ENCODE measurements around the gene LMAN1. TPM values are rescaled to one million over a fixed set of nuclear protein-coding genes. Genes with fewer than 3 reads are reported as not detected.

LMAN1 gene
- total and polyA plus RNA-seq, 2 donors (not counting 3 experiments of a cell fraction or from before 2014, with no cell fraction given) = 43.8 to 92.5 TPM

DNA sequence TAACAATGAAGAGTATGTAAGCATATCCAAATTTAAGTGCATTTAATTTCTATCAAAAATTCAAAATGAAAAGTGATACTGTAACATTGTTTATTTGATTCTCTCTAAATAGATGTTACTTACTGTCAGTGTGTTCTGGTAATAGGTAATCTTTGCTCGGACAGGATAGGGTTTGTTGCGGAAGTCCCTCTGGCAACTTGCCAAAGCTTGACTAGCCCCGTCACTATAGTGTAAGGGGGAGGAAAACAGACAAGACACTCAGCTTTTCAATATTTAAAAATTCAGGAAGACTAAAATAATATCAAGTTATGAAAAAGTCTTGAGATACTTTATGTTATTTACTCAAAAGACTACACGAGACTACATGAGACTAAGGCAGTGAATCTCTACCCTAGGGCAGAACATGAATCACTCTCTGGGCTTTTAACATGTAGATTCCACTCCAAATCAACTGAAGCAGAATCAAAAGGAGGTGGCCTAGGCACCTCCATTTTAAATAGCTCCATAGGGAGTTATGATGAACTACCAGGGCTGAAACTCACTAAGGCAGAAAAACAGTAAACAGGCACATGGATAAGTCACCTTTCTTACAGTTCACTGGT, 5.9 kb downstream of the LMAN1 start:
- dilution Hi-C loops (cut with MboI; ENCODE audit: extremely low pct_ligation_motif_present, low sequenced_read_pairs) = no loop called here
- no TSS peak for BruUV-seq (replicated peaks)
- H3K4me3 ChIP-seq (replicated peaks in 1 of 3; ENCODE audit: insufficient read depth in 1 of 3, low read depth in 1 of 3, low read length in 3 of 3) = no peak overlapping the region

More for the DNA sequence above, 5.9 kb downstream of the LMAN1 start:
- ChIA-PET CTCF (interaction anchor here (1.2 kb wide), 1 partner anchor 470 kb away, joined by 5 read pairs; no protein-coding TSS in a partner anchor), POLR2A (no interaction called here)
- Histone ChIP-seq H2AFZ (ENCODE audit: low read depth, low read length) (no peak overlapping the region), H4K20me1 (replicated peaks; ENCODE audit: control insufficient read depth, extremely low read depth, insufficient read depth, low read length) (peaks cover 8% of the 10 kb centered on the region), H3K79me2 (ENCODE audit: control insufficient read depth, insufficient read depth, low read length) (peaks cover 30% of the 10 kb centered on the region), H3K4me1 (ENCODE audit: control insufficient read depth, extremely low read depth, insufficient read depth, low read length) (peaks cover 11% of the 10 kb centered on the region), H3K27me3 (ENCODE audit: control insufficient read depth in 2 of 2, insufficient read depth in 2 of 2, low read length in 2 of 2) (no peaks in the 10 kb centered on the region), H3K9me1 (replicated peaks; ENCODE audit: control insufficient read depth, extremely low read depth, insufficient read depth, low read length) (no peaks in the 10 kb centered on the region), H3K9me3 (replicated peaks; ENCODE audit: control insufficient read depth, insufficient read depth, low read length) (no peaks in the 10 kb centered on the region), H3K27ac (ENCODE audit: insufficient read depth, low read depth, low read length) (no peak overlapping the region), H3K9ac (replicated peaks; ENCODE audit: extremely low read depth, insufficient read depth, low read length) (no peak overlapping the region), H3K36me3 (ENCODE audit: control insufficient read depth in 2 of 2, extremely low read depth in 1 of 2, insufficient read depth in 2 of 2, low read length in 2 of 2) (peaks cover 16 to 32% of the 10 kb centered on the region in 2 experiments), H3K4me2 (ENCODE audit: insufficient read depth, low read length) (no peak overlapping the region)
- intact Hi-C loops (cut with micrococcal nuclease) = no loop called here
- DNase-seq (ENCODE audit: low read depth, low spot score) = no peak
- no peak for TF ChIP-seq JUN (IDR thresholded peaks at IDR 0.05; ENCODE audit: borderline replicate concordance, insufficient read depth, insufficient read length, low read depth)
- no peak for TF ChIP-seq POLR2AphosphoS5 (IDR thresholded peaks at IDR 0.05; ENCODE audit: insufficient read depth, low read depth, low read length)
- TF ChIP-seq FOS (IDR thresholded peaks at IDR 0.05; ENCODE audit: borderline replicate concordance, insufficient read depth, low read length) = no peak
- TF ChIP-seq MAX (IDR thresholded peaks at IDR 0.05; ENCODE audit: insufficient read depth, insufficient read length) = no peak
- no peak for TF ChIP-seq GATA2 (IDR thresholded peaks at IDR 0.05; ENCODE audit: insufficient read depth, insufficient read length, low read depth, low read length)
- TF ChIP-seq MYC (IDR thresholded peaks at IDR 0.05; ENCODE audit: low read depth, low read length) = no peak
- TF ChIP-seq, protein P1, sequence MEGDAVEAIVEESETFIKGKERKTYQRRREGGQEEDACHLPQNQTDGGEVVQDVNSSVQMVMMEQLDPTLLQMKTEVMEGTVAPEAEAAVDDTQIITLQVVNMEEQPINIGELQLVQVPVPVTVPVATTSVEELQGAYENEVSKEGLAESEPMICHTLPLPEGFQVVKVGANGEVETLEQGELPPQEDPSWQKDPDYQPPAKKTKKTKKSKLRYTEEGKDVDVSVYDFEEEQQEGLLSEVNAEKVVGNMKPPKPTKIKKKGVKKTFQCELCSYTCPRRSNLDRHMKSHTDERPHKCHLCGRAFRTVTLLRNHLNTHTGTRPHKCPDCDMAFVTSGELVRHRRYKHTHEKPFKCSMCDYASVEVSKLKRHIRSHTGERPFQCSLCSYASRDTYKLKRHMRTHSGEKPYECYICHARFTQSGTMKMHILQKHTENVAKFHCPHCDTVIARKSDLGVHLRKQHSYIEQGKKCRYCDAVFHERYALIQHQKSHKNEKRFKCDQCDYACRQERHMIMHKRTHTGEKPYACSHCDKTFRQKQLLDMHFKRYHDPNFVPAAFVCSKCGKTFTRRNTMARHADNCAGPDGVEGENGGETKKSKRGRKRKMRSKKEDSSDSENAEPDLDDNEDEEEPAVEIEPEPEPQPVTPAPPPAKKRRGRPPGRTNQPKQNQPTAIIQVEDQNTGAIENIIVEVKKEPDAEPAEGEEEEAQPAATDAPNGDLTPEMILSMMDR (IDR thresholded peaks at IDR 0.05; ENCODE audit: extremely low read depth in 1 of 2, insufficient read depth in 1 of 2, low read depth in 1 of 2, low read length in 2 of 2) = no peak
- no peak for TF ChIP-seq EZH2 (IDR thresholded peaks at IDR 0.05; ENCODE audit: borderline replicate concordance, low read depth, low read length, severe bottlenecking)
- TF ChIP-seq POLR2A (IDR thresholded peaks at IDR 0.05; ENCODE audit: low read depth, low read length) = no peak
- FAIRE-seq = no peak

Measured in endothelial cell of umbilical vein (primary cell).